Effector CD4-positive, alpha-beta T cell (primary cell): Measurements from ENCODE around the gene OSBPL2.

ENCODE experiments used
- DNase-seq: peaks from one replicate; pipeline ENCODE4 v3.0.0-alpha.2; 2020

OSBPL2 gene

GRCh38 chr20:62287759-62288534 is 49.6 kb downstream of the OSBPL2 start:
- no peak for DNase-seq

- no peak for DNase-seq
Observed at GRCh38 chr20:62288535-62289105, 50.3 kb downstream of the OSBPL2 start.

- DNase-seq: no peak
Observed at GRCh38 chr20:62289131-62289530, 50.8 kb downstream of the OSBPL2 start.

GRCh38 chr20:62289898-62290297 is 51.6 kb downstream of the OSBPL2 start:
- no peak for DNase-seq

- no peak for DNase-seq
Observed at GRCh38 chr20:62291251-62292066, 53.1 kb downstream of the OSBPL2 start.

GRCh38 chr20:62292108-62292507 is 53.8 kb downstream of the OSBPL2 start:
- DNase-seq: no peak

- no peak for DNase-seq
Observed at GRCh38 chr20:62293111-62293784, 54.9 kb downstream of the OSBPL2 start.

- DNase-seq: no peak
Observed at GRCh38 chr20:62293946-62294345, 55.6 kb downstream of the OSBPL2 start.

GRCh38 chr20:62294516-62294915 is 56.2 kb downstream of the OSBPL2 start:
- no peak for DNase-seq

GRCh38 chr20:62296724-62297448 is 58.6 kb downstream of the OSBPL2 start:
- no peak for DNase-seq

GRCh38 chr20:62297449-62298227 is 59.3 kb downstream of the OSBPL2 start:
- DNase-seq: no peak

- DNase-seq: no peak
Observed at GRCh38 chr20:62298577-62299249, 60.4 kb downstream of the OSBPL2 start.

GRCh38 chr20:62299666-62300236 is 61.4 kb downstream of the OSBPL2 start:
- no peak for DNase-seq

- DNase-seq: no peak
Observed at GRCh38 chr20:62300319-62300718, 62.0 kb downstream of the OSBPL2 start.

- no peak for DNase-seq
Observed at GRCh38 chr20:62301111-62301668, 62.9 kb downstream of the OSBPL2 start.

GRCh38 chr20:62301773-62302340 is 63.5 kb downstream of the OSBPL2 start:
- DNase-seq: peak; percentile 81

- DNase-seq: peak; percentile 92
Observed at GRCh38 chr20:62302341-62303061, 64.2 kb downstream of the OSBPL2 start, which contains the start of gene ADRM1. TSS of gene ADRM1 (plus strand) at chr20:62302997. CDS start at chr20:62303569, 572 bp downstream.

- DNase-seq: no peak
Observed at GRCh38 chr20:62303062-62303339, 64.7 kb downstream of the OSBPL2 start.
